NCI-H1694 (cell line): ENCODE data around the gene CCNYL1.
"Not testable (repeated sequence)": the region's sequence is repeated elsewhere in the genome, so short reads cannot be mapped to it uniquely, and the experiment has no call there.

ENCODE experiments used
- DNase-seq: peaks from one replicate; lab custom pipeline; 2025; lab: John Stamatoyannopoulos, UW

CCNYL1 gene

GRCh38 chr2:207710814-207711740 lies at the start of gene CCNYL1:
CCNYL1 (plus strand) TSS chr2:207711640; CDS start chr2:207711897, 257 bp downstream.
- DNase-seq = peak; percentile 98

GRCh38 chr2:207662203-207662602 lies 49.2 kb upstream of the CCNYL1 start:
- no peak for DNase-seq

DNA sequence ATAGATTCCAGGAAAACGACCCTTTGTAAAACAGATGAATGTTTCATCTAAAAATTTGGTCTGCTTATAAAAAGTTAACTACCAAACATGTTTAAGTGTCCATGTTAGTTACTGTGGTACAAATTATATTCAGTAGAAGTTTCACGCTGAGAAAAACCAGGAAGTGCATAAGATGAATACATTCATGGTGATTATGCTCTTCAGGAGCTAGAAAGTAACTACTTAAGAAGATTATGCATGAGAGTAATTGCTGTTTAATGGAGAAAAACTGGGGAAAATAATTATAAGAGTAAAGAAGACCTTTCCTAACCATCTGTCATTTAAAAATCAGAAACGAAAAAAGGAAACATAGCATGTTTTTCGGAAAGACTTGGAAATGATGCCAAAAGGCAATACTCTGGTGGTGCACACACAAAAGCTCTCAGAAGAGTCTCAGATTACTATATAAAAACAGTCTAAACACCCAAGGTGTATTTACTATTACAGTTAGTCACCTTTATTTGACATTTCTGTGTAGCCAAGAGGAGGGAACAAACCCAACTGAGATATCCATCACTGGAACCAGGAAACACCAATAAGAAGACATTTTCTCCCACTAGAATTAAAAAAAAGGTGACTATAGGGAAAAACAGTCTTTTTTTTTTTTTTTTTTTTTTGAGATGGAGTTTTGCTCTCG lies 47.4 kb upstream of the CCNYL1 start:
- DNase-seq = no peak

GRCh38 chr2:207670887-207671286 lies 40.6 kb upstream of the CCNYL1 start:
- DNase-seq = no peak

- DNase-seq = no peak
These were observed 38.0 kb upstream of the CCNYL1 start for GRCh38 chr2:207673431-207673830.

GRCh38 chr2:207674266-207674774 lies 37.1 kb upstream of the CCNYL1 start:
- DNase-seq = no peak

DNA sequence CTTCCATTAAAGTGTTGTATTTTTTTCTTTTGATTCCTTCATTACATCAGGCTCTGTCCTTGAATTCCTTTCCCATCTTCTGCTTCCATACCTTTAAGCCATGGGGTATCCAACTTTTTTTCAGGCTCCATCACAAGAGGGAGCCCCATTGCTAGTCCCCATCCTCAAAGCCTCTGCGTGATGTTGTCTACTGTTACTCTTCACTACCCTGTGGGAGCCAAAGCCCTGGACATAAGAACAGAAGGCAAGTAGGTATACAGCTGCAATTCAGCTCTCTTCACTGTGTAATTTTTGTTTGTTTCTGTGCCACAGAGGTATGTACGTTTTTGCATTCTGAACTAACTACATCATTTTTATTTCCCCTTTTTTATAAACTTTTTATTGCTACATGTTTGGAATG lies 36.6 kb upstream of the CCNYL1 start:
- no peak for DNase-seq

GRCh38 chr2:207676827-207677354 lies 34.5 kb upstream of the CCNYL1 start:
- DNase-seq = no peak

DNA sequence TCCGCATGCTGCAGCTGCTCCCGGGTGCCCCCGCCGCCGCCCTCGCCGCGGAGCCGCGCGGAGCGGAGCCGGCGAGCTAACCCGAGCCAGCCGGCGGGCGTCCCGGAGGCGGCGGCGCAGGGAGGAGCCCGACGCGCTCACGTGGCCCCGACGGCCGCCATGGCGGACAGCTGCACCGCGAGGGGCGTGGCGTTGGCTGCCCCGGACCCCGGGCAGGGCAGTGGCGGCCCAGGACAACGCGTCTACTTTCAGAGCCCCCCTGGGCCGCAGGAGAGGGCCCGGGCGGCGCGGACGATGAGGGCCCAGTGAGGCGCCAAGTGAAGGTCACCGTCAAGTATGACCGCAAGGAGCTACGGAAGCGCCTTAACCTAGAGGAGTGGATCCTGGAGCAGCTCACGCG lies 30.0 kb upstream of the CCNYL1 start:
- DNase-seq = no peak

DNA sequence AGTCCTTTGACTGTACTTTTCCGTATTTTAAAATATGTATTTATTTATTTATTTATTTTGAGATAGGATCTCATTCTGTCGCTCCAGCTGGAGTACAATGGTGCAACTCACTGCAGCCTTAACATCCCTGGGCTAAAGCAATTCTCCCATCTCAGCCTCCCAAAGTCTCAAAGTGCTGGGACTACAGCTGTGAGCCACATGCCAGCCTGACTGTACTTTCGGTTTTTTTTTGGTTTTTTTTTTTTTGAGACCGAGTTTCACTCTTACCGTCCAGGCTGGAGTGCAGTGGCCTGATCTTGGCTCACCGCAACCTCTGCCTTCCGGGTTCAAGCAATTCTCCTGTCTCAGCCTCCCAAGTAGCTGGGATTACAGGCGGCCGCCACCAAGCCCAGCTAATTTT lies 28.9 kb upstream of the CCNYL1 start:
- no peak for DNase-seq

DNA sequence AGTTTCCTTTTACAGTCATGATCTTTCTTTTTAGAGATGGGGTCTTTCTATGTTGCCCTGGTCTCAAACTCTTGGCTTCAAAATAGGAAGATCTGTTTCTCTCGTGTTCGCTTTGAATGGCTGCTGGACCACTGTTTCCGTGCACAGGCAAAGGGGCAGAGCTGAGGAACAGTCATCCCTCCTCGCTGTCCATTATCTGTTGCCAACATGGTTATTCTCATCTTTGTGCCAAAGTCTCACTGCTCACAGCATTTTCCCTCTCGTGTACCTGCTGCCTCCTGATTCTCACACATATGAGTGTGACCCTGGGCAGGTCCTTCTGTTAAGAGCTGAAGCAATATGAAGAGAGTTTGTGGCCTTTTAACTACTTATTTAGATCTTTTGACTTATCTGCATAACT lies 28.0 kb upstream of the CCNYL1 start:
- no peak for DNase-seq

DNA sequence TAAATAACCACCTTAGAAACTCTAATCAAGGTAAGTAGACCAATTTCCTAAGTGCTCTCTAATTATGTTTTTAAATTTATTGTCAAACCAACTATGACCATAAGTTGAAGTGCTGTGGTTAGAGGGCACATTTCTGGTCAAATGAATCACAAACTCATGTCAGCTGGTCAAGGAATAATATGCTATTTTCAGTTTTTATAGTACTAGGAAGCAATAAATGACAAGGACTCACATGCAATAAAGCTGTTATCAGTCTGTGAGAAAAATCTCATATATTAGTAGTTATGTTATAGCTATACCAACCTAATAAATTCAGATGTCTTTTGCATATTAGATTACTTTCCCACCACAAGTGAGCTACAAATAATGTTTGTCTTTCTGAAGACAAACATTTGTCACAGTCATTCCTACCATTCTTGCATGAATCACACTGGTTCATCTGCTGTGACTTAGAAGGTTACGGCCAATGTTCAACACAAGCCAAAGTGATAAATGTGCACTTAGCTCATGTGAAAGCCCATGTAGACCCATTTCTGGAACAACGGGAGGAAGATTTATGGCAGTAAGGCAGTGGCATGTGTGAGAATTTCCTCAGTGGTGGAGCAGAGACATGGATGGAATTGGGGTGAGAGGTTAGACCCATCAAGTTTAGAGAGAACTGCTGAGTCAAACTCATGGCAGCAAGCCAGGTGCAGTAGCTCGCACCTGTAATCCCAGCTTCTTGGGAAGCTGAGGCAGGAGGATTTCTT lies 27.4 kb upstream of the CCNYL1 start:
- no peak for DNase-seq

GRCh38 chr2:207686812-207687211 lies 24.6 kb upstream of the CCNYL1 start:
- no peak for DNase-seq

DNA sequence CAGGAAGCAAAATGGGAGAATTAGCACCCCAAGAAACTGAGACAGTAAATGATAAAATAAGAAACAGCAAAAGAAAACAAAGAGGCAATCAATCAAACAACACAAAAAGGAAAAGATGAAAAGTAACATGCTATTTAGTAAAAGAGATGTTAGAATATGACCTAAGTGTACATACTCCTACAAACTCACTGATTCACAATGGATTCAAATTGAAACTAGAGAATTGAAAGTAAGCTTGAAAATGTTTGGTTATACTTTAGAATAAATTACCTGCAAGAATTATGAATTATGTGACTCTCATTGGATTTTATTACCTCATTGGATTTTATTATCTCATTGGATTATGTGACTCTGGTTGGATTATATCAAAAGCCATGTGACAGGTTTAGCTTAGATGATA lies 22.8 kb upstream of the CCNYL1 start:
- no peak for DNase-seq

DNA sequence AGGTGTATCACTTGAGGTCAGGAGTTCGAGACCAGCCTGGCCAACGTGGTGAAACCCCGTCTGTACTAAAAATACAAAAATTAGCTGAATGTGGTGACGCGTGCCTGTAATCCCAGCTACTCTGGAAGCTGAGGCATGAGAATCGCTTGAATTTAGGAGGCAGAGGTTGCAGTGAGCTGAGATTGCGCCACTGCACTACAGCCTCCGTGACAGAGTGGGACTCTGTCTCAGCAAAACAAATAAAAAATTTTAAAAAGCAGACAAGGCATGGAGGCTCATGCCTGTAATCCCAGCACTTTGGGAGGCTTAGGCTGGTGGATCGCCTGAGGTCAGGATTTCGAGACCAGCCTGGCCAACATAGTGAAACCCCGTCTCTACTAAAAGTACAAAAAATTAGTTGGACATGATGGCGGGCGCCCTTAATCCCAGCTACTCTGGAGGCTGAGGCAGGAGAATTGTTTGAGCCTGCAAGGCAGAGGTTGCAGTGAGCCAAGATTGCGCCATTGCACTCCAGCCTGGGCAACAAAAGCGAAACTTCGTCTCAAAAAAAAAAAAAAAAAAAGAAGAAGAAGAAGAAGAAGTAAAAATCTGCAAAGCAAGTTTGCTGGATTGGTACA lies 20.5 kb upstream of the CCNYL1 start:
- not testable (repeated sequence) for DNase-seq

DNA sequence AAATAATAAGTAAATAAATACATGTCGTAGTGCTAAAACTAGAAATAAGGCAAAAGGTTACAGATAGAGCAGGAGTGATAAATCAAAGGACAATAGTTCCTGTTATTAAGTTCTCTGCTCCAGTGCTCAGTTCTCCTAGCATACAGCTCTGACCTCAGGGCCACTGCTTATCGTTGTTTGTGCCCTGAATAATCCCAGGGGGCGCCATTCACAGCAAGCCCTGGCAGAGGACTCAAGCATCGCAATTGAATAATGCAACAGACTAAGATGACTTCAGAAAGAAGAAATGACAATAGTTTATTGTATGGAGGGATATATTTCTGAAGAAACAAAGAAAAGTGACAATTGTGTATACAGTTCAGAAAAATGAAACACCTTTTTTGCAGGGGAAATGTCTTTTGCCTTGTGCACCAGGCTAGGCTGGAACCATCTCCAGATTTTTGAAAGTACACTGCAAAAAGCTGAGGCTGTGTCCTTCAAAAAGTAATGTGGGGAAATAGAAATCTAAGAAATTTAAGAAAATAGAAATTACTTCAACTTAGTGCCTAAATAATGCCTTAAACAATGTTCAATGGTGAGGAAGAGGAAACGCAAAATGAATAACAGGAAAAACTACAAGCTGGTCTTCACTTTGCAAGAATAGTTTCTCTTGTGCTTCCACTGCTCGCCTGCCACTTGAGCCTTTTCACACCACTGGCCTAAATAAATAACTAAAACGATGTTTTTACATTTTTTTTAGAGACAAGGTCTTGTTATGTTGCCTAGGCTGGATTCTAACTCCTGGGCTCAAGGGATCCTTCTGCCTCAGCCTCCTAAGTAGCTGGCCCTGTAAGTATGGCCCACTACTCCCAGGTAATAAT lies 19.0 kb upstream of the CCNYL1 start:
- DNase-seq = peak; percentile 11

- DNase-seq = no peak
These were observed 17.7 kb upstream of the CCNYL1 start for GRCh38 chr2:207693641-207694249.

DNA sequence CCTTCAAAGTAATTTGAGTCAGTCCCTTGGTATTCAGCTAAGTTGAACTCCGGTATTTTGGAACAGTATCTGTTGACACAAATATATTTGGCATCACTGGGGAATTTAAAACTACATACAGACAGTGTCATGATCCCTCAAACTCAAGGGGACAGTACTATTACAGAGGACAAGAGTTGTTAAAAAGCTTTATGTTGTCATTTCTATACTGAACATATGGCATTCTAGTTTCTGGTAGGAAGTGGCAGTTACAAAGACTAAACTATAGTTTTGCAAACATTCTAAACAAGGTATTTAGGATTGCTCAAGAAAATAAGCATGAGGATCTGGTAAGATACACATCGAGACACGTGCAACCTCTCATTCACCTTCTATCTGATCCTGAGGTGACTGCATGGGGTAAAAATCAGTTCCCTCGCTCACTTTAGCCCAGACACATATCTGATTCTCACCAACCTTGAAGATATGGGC lies 16.6 kb upstream of the CCNYL1 start:
- DNase-seq = no peak

DNA sequence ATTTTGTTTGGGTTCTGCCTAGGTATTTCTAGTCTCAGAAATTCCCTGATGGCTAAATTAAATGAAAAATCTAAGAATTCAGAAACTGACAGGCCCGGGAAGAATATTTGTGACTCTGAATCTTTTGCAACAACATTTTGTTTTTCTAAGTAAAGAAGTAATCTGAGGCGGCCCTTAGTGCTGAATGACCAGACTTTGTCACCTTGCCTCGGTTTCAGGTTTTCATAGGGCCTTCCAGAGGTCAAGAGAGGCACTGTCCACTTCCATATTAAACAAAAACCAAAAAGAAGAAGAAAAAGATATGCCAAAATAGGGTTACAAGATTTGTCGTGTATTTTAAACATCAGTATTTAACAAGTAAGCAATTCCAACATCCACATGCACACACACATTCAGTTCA lies 16.1 kb upstream of the CCNYL1 start:
- DNase-seq = no peak

DNA sequence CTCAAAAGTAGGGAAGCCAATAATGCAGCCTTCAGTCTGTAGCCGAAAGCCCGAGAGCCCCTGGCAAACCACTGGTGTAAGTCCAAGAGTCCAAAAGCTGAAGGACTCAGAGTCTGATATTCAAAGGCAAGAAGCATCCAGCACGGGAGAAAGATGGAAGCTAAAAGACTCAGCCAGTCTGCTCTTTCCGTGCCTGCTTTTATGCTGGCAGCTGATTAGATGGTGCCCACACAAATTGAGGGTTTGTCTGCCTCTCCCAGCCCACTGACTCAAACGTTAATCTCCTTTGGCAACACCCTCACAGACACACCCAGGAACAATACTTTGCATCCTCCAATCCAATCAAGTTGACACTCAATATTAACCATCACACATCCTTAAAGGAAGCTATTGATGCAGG lies 14.5 kb upstream of the CCNYL1 start:
- DNase-seq = not testable (repeated sequence)
